ENCODE measurements around the gene PALM. TPM values are rescaled to one million over a fixed set of nuclear protein-coding genes. Genes with fewer than 3 reads are reported as not detected.

PALM gene
- total and polyA plus RNA-seq, 10 of the 15 experiments (the other 5 are each of a cell fraction or from before 2014, with no cell fraction given), result 0.09 to 0.95 (median 0.23) TPM; not detected in 2

GRCh38 chr19:765179-765738, 56.5 kb downstream of the PALM start:
- no peak for ATAC-seq
- no peak for DNase-seq (ENCODE audit: low read depth, low spot score)
- no peak overlapping the region for H2AFZ ChIP-seq (ENCODE audit: control insufficient read depth, low read depth, low read length)
- BruUV-seq (replicated peaks), result no TSS peak
- H3K27me3 ChIP-seq (replicated peaks in 1 of 2; ENCODE audit: control insufficient read depth in 2 of 2, insufficient read depth in 2 of 2, low read length in 1 of 2), result no peaks in the 10 kb centered on the region
- intact Hi-C loops (cut with micrococcal nuclease; ENCODE audit: unreplicated experiment) (no loop called here), in situ Hi-C loops (cut with MboI) (no loop called here)
- no peaks in the 10 kb centered on the region for H3K4me1 ChIP-seq (ENCODE audit: control insufficient read depth, insufficient read depth, low read length)
- no peak overlapping the region for H3K27ac ChIP-seq (ENCODE audit: control insufficient read depth, insufficient read depth)
- H3K4me3 ChIP-seq, result no peak overlapping the region
- no peak overlapping the region for H3K4me2 ChIP-seq (ENCODE audit: control insufficient read depth, insufficient read depth)
- CTCF ChIA-PET, result no interaction called here
- H4K20me1 ChIP-seq (ENCODE audit: control insufficient read depth, insufficient read depth), result no peaks in the 10 kb centered on the region
- FAIRE-seq, result no peak
- no peaks in the 10 kb centered on the region; the same call in 2 of the 3 replicates for H3K9me3 ChIP-seq (replicated peaks; ENCODE audit: control insufficient read depth, insufficient read depth, low read length)
- H3K36me3 ChIP-seq (ENCODE audit: control insufficient read depth in 2 of 2, insufficient read depth in 2 of 2, low read length in 1 of 2), result no peaks in the 10 kb centered on the region
- H3K79me2 ChIP-seq (ENCODE audit: control insufficient read depth, insufficient read depth, low read length), result no peaks in the 10 kb centered on the region
- 33% methylated on average over 7 of the region's 7 CpGs for WGBS (ENCODE audit: insufficient coverage, insufficient replicate concordance, low lambda C conversion rate, missing lambda C conversion rate)
- RAD21 ChIA-PET (ENCODE audit: unreplicated experiment), result no interaction called here
- TF ChIP-seq JUNB (IDR thresholded peaks at IDR 0.05), result no peak
- TF ChIP-seq FOS (IDR thresholded peaks at IDR 0.05; ENCODE audit: borderline replicate concordance, extremely low read depth, insufficient read length), result no peak
- SMC1A ChIA-PET (ENCODE audit: uncharacterized antibody, unreplicated experiment), result no interaction called here
- POLR2A ChIA-PET, result no interaction called here
- H3K9ac ChIP-seq (ENCODE audit: control insufficient read depth, insufficient read depth, low read length), result no peak overlapping the region

GRCh38 chr19:768424-768823, 59.7 kb downstream of the PALM start:
- SMC1A ChIA-PET (ENCODE audit: uncharacterized antibody, unreplicated experiment), result interaction anchor here (1.9 kb wide), 1 partner anchor 95 kb away, joined by 6 read pairs; no protein-coding TSS in a partner anchor
- intact Hi-C loops (cut with micrococcal nuclease; ENCODE audit: unreplicated experiment) (no loop called here), in situ Hi-C loops (cut with MboI) (no loop called here)
- no peak for FAIRE-seq
- POLR2A ChIA-PET, result no interaction called here
- Histone ChIP-seq H3K9ac (ENCODE audit: control insufficient read depth, insufficient read depth, low read length) (no peak overlapping the region), H3K4me2 (ENCODE audit: control insufficient read depth, insufficient read depth) (no peak overlapping the region), H3K4me1 (ENCODE audit: control insufficient read depth, insufficient read depth, low read length) (no peaks in the 10 kb centered on the region), H3K79me2 (ENCODE audit: control insufficient read depth, insufficient read depth, low read length) (no peaks in the 10 kb centered on the region), H3K9me3 (replicated peaks; ENCODE audit: control insufficient read depth, insufficient read depth, low read length) (no peaks in the 10 kb centered on the region), H3K4me3 (no peak overlapping the region), H3K36me3 (ENCODE audit: control insufficient read depth in 2 of 2, insufficient read depth in 2 of 2, low read length in 1 of 2) (no peaks in the 10 kb centered on the region), H2AFZ (ENCODE audit: control insufficient read depth, low read depth, low read length) (no peak overlapping the region), H3K27me3 (replicated peaks in 1 of 2; ENCODE audit: control insufficient read depth in 2 of 2, insufficient read depth in 2 of 2, low read length in 1 of 2) (no peaks in the 10 kb centered on the region), H4K20me1 (ENCODE audit: control insufficient read depth, insufficient read depth) (no peaks in the 10 kb centered on the region), H3K27ac (ENCODE audit: control insufficient read depth, insufficient read depth) (no peak overlapping the region)
- TF ChIP-seq ZZZ3 (IDR thresholded peaks at IDR 0.05; ENCODE audit: control insufficient read depth, insufficient read length, low read depth) (no peak), CREB1 (IDR thresholded peaks at IDR 0.05; ENCODE audit: low read depth) (no peak), MYC (IDR thresholded peaks at IDR 0.05; ENCODE audit: insufficient read depth, insufficient read length, insufficient replicate concordance, low read length, severe bottlenecking) (no peak), POLR2AphosphoS2 (IDR thresholded peaks at IDR 0.05; ENCODE audit: low read depth, low read length) (no peak), NFYB (IDR thresholded peaks at IDR 0.05; ENCODE audit: insufficient read depth, low read depth, low read length) (no peak), RFX5 (IDR thresholded peaks at IDR 0.05; ENCODE audit: low read depth, low read length) (no peak), ZNF687 (IDR thresholded peaks at IDR 0.05) (no peak), JUNB (IDR thresholded peaks at IDR 0.05) (no peak)
- RAD21 ChIA-PET (ENCODE audit: unreplicated experiment), result interaction anchor here (2.6 kb wide), 1 partner anchor 95 kb away, joined by 10 read pairs; no protein-coding TSS in a partner anchor
- CTCF ChIA-PET, result interaction anchor here (1.5 kb wide), 1 partner anchor 152 kb away, joined by 3 read pairs; no protein-coding TSS in a partner anchor
- ATAC-seq, result no peak
- no TSS peak for BruUV-seq (replicated peaks)
- WGBS (ENCODE audit: insufficient coverage, insufficient replicate concordance, low lambda C conversion rate, missing lambda C conversion rate), result 49% methylated on average over 14 of the region's 14 CpGs
- no peak for DNase-seq (ENCODE audit: low read depth, low spot score)
